CD4-positive, alpha-beta T cell treated with Interleukin-21 for 1 hour (primary cell): Measurements from ENCODE around the gene AIG1.
"Not testable (repeated sequence)": the region's sequence is repeated elsewhere in the genome, so short reads cannot be mapped to it uniquely, and the experiment has no call there.

ENCODE experiments used
- DNase-seq: peaks from one replicate; pipeline ENCODE4 v3.0.0-alpha.2; 2020

AIG1 gene

GRCh38 chr6:143135325-143135724 is 74.6 kb downstream of the AIG1 start:
- DNase-seq = no peak

GRCh38 chr6:143135797-143136561 is 75.3 kb downstream of the AIG1 start:
- DNase-seq = no peak

GRCh38 chr6:143136647-143137046 is 76.0 kb downstream of the AIG1 start:
- DNase-seq = no peak

- no peak for DNase-seq
Observed at GRCh38 chr6:143139239-143139784, 78.6 kb downstream of the AIG1 start.

- not testable (repeated sequence) for DNase-seq
Observed at GRCh38 chr6:143139884-143140283, 79.2 kb downstream of the AIG1 start.

GRCh38 chr6:143140767-143141166 is 80.1 kb downstream of the AIG1 start:
- no peak for DNase-seq

- no peak for DNase-seq
Observed at GRCh38 chr6:143141442-143141841, 80.8 kb downstream of the AIG1 start.

- no peak for DNase-seq
Observed at GRCh38 chr6:143146186-143146851, 85.6 kb downstream of the AIG1 start.

GRCh38 chr6:143149771-143150170 is 89.1 kb downstream of the AIG1 start:
- DNase-seq = no peak

GRCh38 chr6:143150281-143150680 is 89.6 kb downstream of the AIG1 start:
- no peak for DNase-seq

GRCh38 chr6:143151381-143151780 is 90.7 kb downstream of the AIG1 start:
- DNase-seq = no peak

- no peak for DNase-seq
Observed at GRCh38 chr6:143155681-143156080, 95.0 kb downstream of the AIG1 start.

GRCh38 chr6:143157131-143157530 is 96.4 kb downstream of the AIG1 start:
- no peak for DNase-seq

- DNase-seq = no peak
Observed at GRCh38 chr6:143158113-143158581, 97.5 kb downstream of the AIG1 start.

GRCh38 chr6:143159001-143159400 is 98.3 kb downstream of the AIG1 start:
- DNase-seq = no peak

- DNase-seq = no peak
Observed at GRCh38 chr6:143160015-143160414, 99.3 kb downstream of the AIG1 start.

- no peak for DNase-seq
Observed at GRCh38 chr6:143160439-143161220, 99.9 kb downstream of the AIG1 start.

- no peak for DNase-seq
Observed at GRCh38 chr6:143163621-143164020, 102.9 kb downstream of the AIG1 start.

GRCh38 chr6:143164565-143165105 is 103.9 kb downstream of the AIG1 start:
- DNase-seq = no peak

- DNase-seq = no peak
Observed at GRCh38 chr6:143165315-143165855, 104.7 kb downstream of the AIG1 start.

- no peak for DNase-seq
Observed at GRCh38 chr6:143166247-143166695, 105.6 kb downstream of the AIG1 start.

GRCh38 chr6:143167224-143167623 is 106.5 kb downstream of the AIG1 start:
- DNase-seq = no peak

GRCh38 chr6:143168396-143168816 is 107.7 kb downstream of the AIG1 start:
- DNase-seq = not testable (repeated sequence)
